Right lobe of liver (tissue), 4 donors: Measurements from ENCODE around the gene KIAA0513.

Source experiments
- POLR2A ChIP-seq: fragments of 450-650 bp; IDR thresholded peaks from one replicate; pipeline ENCODE4 v1.6.1; 2017; ENCODE audit warnings: antibody characterized with exemption, mild to moderate bottlenecking
- TF ChIP-seq, protein P1 (sequence below), 4 donors: fragments of 200-600 bp in 3 of 4; fragments of 450-650 bp in 1 of 4; IDR thresholded peaks; one replicate each; pipeline versions ENCODE4 v1.5.1 to v1.8.0; 2016 to 2022; ENCODE audit warnings: antibody characterized with exemption in 4 of 4, mild to moderate bottlenecking in 2 of 4
- donor health status: DM: no; HTN: no; CAD: no.
- donor health status: DM: no; HTN: no; CAD: no.
- donor health status: DM: no; HTN: yes; CAD: no.

DNA sequence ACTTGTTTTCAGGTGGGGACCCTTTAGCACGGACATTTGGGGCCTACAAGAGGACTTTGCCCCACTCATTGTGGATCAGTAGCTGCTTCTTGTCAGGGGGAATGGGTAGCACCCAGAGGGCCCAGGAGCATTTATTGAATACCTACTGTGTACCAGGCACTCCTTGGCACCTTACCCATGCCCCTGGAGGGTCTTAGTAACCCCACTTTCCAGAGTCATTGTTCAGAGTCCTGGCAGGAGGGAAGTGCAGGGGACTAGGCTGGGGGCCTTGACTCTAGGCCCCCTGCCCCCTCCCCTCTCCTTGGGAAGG lies 105.7 kb downstream of the KIAA0513 start:
- TF ChIP-seq POLR2A: no peak
- TF ChIP-seq, protein P1, sequence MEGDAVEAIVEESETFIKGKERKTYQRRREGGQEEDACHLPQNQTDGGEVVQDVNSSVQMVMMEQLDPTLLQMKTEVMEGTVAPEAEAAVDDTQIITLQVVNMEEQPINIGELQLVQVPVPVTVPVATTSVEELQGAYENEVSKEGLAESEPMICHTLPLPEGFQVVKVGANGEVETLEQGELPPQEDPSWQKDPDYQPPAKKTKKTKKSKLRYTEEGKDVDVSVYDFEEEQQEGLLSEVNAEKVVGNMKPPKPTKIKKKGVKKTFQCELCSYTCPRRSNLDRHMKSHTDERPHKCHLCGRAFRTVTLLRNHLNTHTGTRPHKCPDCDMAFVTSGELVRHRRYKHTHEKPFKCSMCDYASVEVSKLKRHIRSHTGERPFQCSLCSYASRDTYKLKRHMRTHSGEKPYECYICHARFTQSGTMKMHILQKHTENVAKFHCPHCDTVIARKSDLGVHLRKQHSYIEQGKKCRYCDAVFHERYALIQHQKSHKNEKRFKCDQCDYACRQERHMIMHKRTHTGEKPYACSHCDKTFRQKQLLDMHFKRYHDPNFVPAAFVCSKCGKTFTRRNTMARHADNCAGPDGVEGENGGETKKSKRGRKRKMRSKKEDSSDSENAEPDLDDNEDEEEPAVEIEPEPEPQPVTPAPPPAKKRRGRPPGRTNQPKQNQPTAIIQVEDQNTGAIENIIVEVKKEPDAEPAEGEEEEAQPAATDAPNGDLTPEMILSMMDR (IDR thresholded peaks at IDR 0.05): no peak
